Gastroesophageal sphincter (tissue), 4 donors: ENCODE data around the gene HSPA1L. TPM values are rescaled to one million over a fixed set of nuclear protein-coding genes. Genes with fewer than 3 reads are reported as not detected.
"Not testable (repeated sequence)": the region's sequence is repeated elsewhere in the genome, so short reads cannot be mapped to it uniquely, and the experiment has no call there.

Experiments used
- ATAC-seq: fragments of 150-250 bp; one replicate; pipeline ENCODE4 v1.9.1; 2016; ENCODE audit warnings: mild to moderate bottlenecking, moderate library complexity
- H3K27ac ChIP-seq, 4 donors: fragments of 200-600 bp; sonication (generic) in 3 of 4; 1 replicate in 3 of 4; 2 replicates in 1 of 4; pipeline ENCODE4 v1.5.1; 2016 to 2019
- H3K27me3 ChIP-seq: fragments of 200-600 bp; sonication (generic); one replicate; pipeline ENCODE4 v1.5.1; 2019
- H3K36me3 ChIP-seq, 2 donors: fragments of 200-600 bp; sonication (generic); one replicate each; pipeline ENCODE4 v1.5.1; 2019; ENCODE audit warnings: control low read depth in 1 of 2
- H3K4me1 ChIP-seq, 3 donors: fragments of 200-600 bp; sonication (generic); 1 replicate in 2 of 3; 2 replicates in 1 of 3; pipeline ENCODE4 v1.5.1; 2016 to 2019; ENCODE audit warnings: control low read depth in 2 of 3
- H3K4me3 ChIP-seq, 2 donors: fragments of 200-600 bp; sonication (generic); one replicate each; pipeline ENCODE4 v1.5.1; 2019; ENCODE audit warnings: mild to moderate bottlenecking in 1 of 2, moderate library complexity in 1 of 2
- H3K9me3 ChIP-seq, 3 donors: fragments of 200-600 bp; sonication (generic); one replicate each; pipeline ENCODE4 v1.5.1; 2017 to 2019; ENCODE audit warnings: control low read depth in 2 of 3
- EP300 ChIP-seq: sonication (generic); formaldehyde crosslinking; IDR thresholded peaks from one replicate; pipeline ENCODE4 v1.6.1; 2017; ENCODE audit warnings: antibody characterized with exemption, mild to moderate bottlenecking
- POLR2A ChIP-seq, 2 donors: fragments of 450-650 bp; IDR thresholded peaks; one replicate each; pipeline ENCODE4 v1.6.1; 2017; ENCODE audit warnings: antibody characterized with exemption in 2 of 2, mild to moderate bottlenecking in 2 of 2, moderate library complexity in 1 of 2
- POLR2AphosphoS5 ChIP-seq: sonication (generic); formaldehyde crosslinking; IDR thresholded peaks from one replicate; pipeline ENCODE4 v1.6.1; 2017; ENCODE audit warnings: antibody characterized with exemption
- WGBS, 2 donors: methylation state at CpG; one replicate each; pipeline ENCODE4 v1.1.5; 2018; ENCODE audit warnings: low coverage in 1 of 2; 5-methylcytosine and 5-hydroxymethylcytosine counted together
- total RNA-seq, 4 donors: library from RNA; depleted of rRNA; stranded (reverse); fragments of >200 nt; gene quantifications; one replicate each; pipeline ENCODE4 v1.1.0, GENCODE V29; 2016
- TF ChIP-seq, protein P1 (sequence below), 4 experiments: fragments of 200-600 bp in 2 of 4; fragments of 450-650 bp in 2 of 4; sonication (generic) in 1 of 4; IDR thresholded peaks; one replicate each; pipeline ENCODE4 v1.5.1; 2017 to 2019; ENCODE audit warnings: antibody characterized with exemption in 4 of 4, mild to moderate bottlenecking in 2 of 4, moderate library complexity in 2 of 4

HSPA1L gene
- total RNA-seq, result 1 to 10 TPM; 1.9 to 3.9 (median 2.6) TPM

DNA sequence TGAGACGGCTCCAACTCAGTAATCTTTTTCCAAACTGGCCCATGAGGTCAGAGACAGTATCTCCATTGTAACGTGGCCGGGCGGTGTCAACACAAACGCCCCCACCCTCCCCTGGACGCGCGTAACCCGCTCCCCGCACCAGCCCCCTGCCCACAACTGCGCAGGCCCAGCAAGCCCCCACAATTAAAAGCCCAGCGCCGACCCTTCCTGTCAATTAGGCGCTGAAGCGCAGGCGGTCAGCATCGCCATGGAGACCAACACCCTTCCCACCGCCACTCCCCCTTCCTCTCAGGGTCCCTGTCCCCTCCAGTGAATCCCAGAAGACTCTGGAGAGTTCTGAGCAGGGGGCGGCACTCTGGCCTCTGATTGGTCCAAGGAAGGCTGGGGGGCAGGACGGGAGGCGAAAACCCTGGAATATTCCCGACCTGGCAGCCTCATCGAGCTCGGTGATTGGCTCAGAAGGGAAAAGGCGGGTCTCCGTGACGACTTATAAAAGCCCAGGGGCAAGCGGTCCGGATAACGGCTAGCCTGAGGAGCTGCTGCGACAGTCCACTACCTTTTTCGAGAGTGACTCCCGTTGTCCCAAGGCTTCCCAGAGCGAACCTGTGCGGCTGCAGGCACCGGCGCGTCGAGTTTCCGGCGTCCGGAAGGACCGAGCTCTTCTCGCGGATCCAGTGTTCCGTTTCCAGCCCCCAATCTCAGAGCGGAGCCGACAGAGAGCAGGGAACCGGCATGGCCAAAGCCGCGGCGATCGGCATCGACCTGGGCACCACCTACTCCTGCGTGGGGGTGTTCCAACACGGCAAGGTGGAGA, at the start of gene HSPA1L, which contains the start of gene HSPA1A:
Gene HSPA1L, minus strand, starts transcription at position 259 of the 814 bp plus-strand sequence. CDS start 3,311 bp downstream, outside the sequence.
Gene HSPA1A, plus strand, starts transcription at position 519 of the 814 bp plus-strand sequence. Its CDS starts 214 bp downstream, at position 733.
- H3K27me3 ChIP-seq, result no peaks in the 10 kb centered on the region
- H3K9me3 ChIP-seq, result no peaks in the 10 kb centered on the region
- WGBS, 2 donors, result 0% methylated on average over 7 of the region's 56 CpGs; no CpG with 5 or more reads in 1 of the 2 donors
- no peaks in the 10 kb centered on the region for H3K36me3 ChIP-seq
- peak within 1 kb of the TSS; percentile 90 to 100 (median 98) for H3K27ac ChIP-seq
- peak within 1 kb of the TSS; percentile 46 to 60 for H3K4me3 ChIP-seq
- ATAC-seq, result peak; percentile 92
- peaks cover 3 to 41% (median 24%) of the 10 kb centered on the region in 3 donors for H3K4me1 ChIP-seq
- TF ChIP-seq, protein P1, sequence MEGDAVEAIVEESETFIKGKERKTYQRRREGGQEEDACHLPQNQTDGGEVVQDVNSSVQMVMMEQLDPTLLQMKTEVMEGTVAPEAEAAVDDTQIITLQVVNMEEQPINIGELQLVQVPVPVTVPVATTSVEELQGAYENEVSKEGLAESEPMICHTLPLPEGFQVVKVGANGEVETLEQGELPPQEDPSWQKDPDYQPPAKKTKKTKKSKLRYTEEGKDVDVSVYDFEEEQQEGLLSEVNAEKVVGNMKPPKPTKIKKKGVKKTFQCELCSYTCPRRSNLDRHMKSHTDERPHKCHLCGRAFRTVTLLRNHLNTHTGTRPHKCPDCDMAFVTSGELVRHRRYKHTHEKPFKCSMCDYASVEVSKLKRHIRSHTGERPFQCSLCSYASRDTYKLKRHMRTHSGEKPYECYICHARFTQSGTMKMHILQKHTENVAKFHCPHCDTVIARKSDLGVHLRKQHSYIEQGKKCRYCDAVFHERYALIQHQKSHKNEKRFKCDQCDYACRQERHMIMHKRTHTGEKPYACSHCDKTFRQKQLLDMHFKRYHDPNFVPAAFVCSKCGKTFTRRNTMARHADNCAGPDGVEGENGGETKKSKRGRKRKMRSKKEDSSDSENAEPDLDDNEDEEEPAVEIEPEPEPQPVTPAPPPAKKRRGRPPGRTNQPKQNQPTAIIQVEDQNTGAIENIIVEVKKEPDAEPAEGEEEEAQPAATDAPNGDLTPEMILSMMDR (IDR thresholded peaks at IDR 0.05), result peak in 1 of 4 experiments; percentile 8
- no peak for TF ChIP-seq EP300
- peak; percentile 100 for TF ChIP-seq POLR2AphosphoS5
- TF ChIP-seq POLR2A (IDR thresholded peaks at IDR 0.05), result peak; percentile 100

DNA sequence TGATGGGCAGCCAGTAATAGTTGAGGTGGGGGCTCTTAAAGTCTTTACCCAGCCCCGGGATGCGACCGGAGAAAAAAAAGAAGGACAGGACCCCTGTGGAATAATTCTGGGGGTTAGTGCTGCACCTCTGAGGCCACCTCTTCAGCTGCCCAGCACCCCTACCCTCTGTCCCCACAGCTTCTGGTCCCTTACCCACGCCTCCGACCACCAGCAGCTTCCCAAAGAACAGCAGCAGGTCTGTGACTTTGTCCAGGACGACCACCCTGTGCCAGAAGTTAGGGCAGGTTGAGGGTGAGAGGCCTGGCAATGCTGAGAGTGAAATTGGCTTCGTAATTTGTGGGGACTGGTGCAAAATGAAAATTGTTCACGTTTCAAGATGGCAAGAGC, 49.7 kb upstream of the HSPA1L start:
- no peak overlapping the region for H3K27ac ChIP-seq
- H3K9me3 ChIP-seq, result no peaks in the 10 kb centered on the region
- H3K4me3 ChIP-seq, result no peak overlapping the region
- no peak for TF ChIP-seq POLR2AphosphoS5
- TF ChIP-seq EP300, result no peak
- TF ChIP-seq, protein P1 (IDR thresholded peaks at IDR 0.05), result no peak
- no peak for TF ChIP-seq POLR2A (IDR thresholded peaks at IDR 0.05)
- H3K36me3 ChIP-seq, result peaks cover 0 to 16% of the 10 kb centered on the region in 2 donors
- peaks cover 0 to 33% (median 6%) of the 10 kb centered on the region in 3 donors for H3K4me1 ChIP-seq
- no peaks in the 10 kb centered on the region for H3K27me3 ChIP-seq
- 48 to 80% methylated on average over 2 of the region's 8 CpGs for WGBS, 2 donors
- no peak for ATAC-seq

DNA sequence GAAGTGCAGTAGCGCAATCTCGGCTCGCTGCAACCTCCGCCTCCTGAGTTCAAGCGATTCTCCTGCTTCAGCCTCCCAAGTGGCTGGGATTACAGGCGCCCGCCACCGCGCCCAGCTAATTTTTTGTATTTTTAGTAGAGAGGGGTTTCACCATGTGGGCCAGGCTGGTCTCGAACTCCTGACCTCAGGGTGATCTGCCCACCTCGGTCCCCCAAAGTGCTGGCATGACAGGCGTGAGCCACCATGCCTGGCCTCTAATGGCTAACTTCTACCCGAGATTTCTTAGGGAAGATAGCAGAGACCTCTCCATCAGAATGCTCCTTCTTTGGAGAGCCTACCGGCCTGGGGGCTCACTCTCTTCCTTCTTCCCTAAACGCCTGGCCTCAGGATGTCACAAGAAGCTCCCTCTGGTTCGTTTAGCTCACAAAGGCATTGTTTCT, 49.1 kb upstream of the HSPA1L start:
- Histone ChIP-seq H3K36me3 (peaks cover 0 to 22% of the 10 kb centered on the region in 2 donors), H3K4me3 (peak overlapping the region; percentile 28 to 83), H3K4me1 (peaks cover 0 to 33% (median 6%) of the 10 kb centered on the region in 3 donors), H3K27ac (peak overlapping the region in 3 of 4 donors; percentile 91 to 92 (median 91))
- H3K27me3 ChIP-seq, H3K9me3 ChIP-seq, ATAC-seq: not testable (repeated sequence)
- 0 to 10% methylated on average over 8 to 9 of the region's 16 CpGs for WGBS, 2 donors

DNA sequence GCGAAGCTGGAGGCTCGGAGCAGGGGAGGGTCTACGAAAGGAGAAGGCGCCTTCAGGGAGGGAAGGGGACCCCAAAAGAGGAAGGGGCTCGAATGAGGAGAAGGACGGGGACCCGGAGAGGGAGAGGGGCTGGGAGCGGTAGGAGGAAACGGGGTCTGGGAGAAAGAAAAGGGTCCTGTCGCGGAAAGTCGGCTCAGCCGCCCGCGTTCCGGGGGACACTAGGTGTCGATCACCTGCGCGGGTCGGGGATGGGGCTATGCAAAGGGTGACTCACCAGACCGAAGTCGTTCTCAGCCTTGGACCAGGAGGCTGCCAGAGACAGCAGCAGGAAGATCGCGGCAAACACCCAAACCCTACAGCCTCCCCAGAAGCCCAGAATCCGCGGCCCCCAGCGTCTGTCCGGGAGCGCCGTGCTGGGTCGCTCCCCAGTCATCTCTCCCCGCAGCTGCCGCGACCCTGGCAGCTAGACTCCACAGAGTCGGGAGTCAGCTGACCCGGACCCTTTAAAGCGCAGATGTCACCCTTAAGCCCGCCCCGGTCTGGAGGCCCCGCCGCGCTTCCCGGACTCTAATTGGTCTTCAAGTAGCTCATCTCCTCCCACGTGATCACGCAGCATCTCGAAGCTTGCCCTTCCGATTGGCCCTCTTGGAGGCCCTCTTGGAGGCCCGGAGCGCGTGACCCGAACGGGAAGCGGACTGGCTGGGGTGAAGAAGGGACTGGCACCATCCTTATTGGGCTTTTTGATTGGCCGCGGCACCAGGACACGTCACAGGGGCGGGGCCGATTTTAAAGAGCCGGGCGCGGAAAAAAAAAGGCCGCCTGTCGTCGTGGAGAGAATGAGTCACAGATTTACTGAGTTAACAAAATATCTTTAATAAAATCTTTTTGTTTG, 47.5 kb upstream of the HSPA1L start, which contains the start of gene NEU1:
Gene NEU1, minus strand, starts transcription at position 478 of the 892 bp plus-strand sequence. Its CDS starts 45 bp downstream, at position 433.
- 0 to 1% methylated on average over 9 to 55 of the region's 64 CpGs for WGBS, 2 donors
- Histone ChIP-seq H3K27ac (peak within 1 kb of the TSS; percentile 72 to 96 (median 93)), H3K4me3 (peak within 1 kb of the TSS; percentile 83), H3K36me3 (peaks cover 0 to 38% of the 10 kb centered on the region in 2 donors), H3K4me1 (peaks cover 0 to 33% (median 6%) of the 10 kb centered on the region in 3 donors), H3K9me3 (no peaks in the 10 kb centered on the region), H3K27me3 (no peaks in the 10 kb centered on the region)
- peak; percentile 98 for ATAC-seq
- TF ChIP-seq EP300 (no peak), POLR2AphosphoS5 (peak; percentile 93), POLR2A (IDR thresholded peaks at IDR 0.05) (peak; percentile 93 to 95)
- TF ChIP-seq, protein P1 (IDR thresholded peaks at IDR 0.05), result peak in 1 of 4 experiments; percentile 7

DNA sequence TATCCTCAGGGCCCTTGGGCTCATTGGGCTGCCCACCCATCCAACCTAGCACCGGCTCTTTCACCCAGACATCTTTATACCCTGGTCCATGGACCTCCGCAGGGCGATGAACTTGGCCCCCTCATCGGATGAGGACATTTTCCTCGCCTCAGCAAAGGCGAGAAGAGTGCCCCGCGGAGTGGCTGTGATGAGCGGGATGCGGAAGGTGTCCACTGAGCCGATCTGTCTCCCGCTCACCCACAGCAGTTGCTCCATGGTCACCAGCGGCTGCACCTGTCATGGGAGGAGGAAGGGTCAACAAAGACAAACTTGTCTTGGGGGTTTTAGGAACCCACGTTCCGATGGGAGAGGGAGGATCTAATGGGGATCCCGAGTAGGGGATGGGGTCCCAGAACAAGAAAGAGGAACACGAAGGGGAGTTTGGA, 46.8 kb upstream of the HSPA1L start:
- Histone ChIP-seq H3K27me3 (no peaks in the 10 kb centered on the region), H3K4me3 (peak overlapping the region; percentile 83), H3K4me1 (peaks cover 0 to 33% (median 6%) of the 10 kb centered on the region in 3 donors), H3K9me3 (no peaks in the 10 kb centered on the region), H3K27ac (peak overlapping the region in 3 of 4 donors; percentile 91 to 96 (median 95)), H3K36me3 (peaks cover 0 to 44% of the 10 kb centered on the region in 2 donors)
- ATAC-seq, result no peak
- TF ChIP-seq POLR2AphosphoS5, result no peak
- no peak for TF ChIP-seq EP300
- WGBS, 2 donors, result 11 to 24% methylated on average over 4 to 9 of the region's 17 CpGs
